ENCODE measurements around the gene DYNLL2.
"Not testable (repeated sequence)": the region's sequence is repeated elsewhere in the genome, so short reads cannot be mapped to it uniquely, and the experiment has no call there.

DNA sequence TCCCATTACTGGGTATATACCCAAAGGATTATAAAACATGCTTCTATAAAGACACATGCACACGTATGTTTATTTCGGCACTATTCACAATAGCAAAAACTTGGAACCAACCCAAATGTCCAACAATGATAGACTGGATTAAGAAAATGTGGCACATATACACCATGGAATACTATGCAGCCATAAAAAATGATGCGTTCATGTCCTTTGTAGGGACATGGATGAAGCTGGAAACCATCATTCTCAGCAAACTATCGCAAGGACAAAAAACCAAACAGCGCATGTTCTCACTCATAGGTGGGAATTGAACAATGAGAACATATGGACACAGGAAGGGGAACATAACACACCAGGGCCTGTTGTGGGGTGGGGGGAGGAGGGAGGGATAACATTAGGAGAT, 49.5 kb downstream of the DYNLL2 start:
- not testable (repeated sequence) for TF ChIP-seq POLR2A (IDR thresholded peaks at IDR 0.05)
- TF ChIP-seq, protein P1, sequence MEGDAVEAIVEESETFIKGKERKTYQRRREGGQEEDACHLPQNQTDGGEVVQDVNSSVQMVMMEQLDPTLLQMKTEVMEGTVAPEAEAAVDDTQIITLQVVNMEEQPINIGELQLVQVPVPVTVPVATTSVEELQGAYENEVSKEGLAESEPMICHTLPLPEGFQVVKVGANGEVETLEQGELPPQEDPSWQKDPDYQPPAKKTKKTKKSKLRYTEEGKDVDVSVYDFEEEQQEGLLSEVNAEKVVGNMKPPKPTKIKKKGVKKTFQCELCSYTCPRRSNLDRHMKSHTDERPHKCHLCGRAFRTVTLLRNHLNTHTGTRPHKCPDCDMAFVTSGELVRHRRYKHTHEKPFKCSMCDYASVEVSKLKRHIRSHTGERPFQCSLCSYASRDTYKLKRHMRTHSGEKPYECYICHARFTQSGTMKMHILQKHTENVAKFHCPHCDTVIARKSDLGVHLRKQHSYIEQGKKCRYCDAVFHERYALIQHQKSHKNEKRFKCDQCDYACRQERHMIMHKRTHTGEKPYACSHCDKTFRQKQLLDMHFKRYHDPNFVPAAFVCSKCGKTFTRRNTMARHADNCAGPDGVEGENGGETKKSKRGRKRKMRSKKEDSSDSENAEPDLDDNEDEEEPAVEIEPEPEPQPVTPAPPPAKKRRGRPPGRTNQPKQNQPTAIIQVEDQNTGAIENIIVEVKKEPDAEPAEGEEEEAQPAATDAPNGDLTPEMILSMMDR (IDR thresholded peaks at IDR 0.05): not testable (repeated sequence)

All from esophagus squamous epithelium (tissue), 4 donors.